GM19455 (cell line): ENCODE data around the gene MYZAP.

Source experiments
- ATAC-seq: cut with Tn5 transposase; IDR thresholded peaks from one replicate; pipeline ENCODE4 v1.9.1; 2021; ENCODE audit not compliant: unreplicated experiment

MYZAP gene, protein sequence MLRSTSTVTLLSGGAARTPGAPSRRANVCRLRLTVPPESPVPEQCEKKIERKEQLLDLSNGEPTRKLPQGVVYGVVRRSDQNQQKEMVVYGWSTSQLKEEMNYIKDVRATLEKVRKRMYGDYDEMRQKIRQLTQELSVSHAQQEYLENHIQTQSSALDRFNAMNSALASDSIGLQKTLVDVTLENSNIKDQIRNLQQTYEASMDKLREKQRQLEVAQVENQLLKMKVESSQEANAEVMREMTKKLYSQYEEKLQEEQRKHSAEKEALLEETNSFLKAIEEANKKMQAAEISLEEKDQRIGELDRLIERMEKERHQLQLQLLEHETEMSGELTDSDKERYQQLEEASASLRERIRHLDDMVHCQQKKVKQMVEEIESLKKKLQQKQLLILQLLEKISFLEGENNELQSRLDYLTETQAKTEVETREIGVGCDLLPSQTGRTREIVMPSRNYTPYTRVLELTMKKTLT

DNA sequence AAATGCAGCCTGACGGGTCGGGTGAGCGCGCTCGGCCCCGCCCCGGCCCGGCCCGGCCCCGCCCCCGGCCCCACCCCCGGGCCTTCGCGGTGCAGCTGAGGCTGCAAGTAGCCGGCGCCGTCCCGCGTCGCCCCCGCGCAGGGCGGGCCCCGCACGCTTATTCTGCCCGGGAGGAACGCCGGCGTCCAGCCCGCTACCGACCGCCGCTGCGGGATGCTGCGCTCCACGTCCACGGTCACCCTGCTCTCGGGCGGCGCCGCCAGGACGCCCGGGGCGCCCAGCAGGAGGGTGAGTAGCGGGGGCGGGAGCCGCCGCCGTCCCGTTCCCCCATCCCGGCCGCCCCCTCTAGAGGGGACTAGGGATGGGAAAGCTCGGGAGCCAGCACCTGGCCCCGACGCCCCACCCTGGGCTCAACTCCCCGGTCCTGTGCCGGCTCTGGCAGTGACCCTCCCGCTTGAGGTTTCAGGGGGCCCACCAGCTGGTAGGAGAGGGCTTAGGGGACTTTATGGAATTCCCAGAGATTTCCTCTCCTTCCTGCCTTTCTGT lies at the start of gene MYZAP:
Gene MYZAP (plus strand): TSS at position 83 of the 546 bp plus-strand sequence. CDS start 131 bp downstream, at position 214.
- ATAC-seq, result no peak

DNA sequence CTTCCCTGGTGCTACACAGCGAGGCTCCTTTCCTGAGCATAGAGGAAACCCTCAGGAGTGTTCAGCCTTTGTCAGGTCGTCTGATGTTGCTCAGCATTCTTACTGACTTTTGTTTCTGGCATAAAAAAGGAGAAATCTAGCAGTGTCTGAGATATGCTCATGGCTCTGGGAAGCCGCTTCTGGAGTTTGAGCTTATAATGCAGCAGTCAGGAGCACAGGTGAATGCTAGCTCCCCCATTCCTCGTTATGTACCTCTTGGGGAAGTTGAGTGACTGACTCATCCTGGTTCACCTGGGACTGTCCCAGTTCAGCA lies 49.2 kb upstream of the MYZAP start:
- no peak for ATAC-seq

DNA sequence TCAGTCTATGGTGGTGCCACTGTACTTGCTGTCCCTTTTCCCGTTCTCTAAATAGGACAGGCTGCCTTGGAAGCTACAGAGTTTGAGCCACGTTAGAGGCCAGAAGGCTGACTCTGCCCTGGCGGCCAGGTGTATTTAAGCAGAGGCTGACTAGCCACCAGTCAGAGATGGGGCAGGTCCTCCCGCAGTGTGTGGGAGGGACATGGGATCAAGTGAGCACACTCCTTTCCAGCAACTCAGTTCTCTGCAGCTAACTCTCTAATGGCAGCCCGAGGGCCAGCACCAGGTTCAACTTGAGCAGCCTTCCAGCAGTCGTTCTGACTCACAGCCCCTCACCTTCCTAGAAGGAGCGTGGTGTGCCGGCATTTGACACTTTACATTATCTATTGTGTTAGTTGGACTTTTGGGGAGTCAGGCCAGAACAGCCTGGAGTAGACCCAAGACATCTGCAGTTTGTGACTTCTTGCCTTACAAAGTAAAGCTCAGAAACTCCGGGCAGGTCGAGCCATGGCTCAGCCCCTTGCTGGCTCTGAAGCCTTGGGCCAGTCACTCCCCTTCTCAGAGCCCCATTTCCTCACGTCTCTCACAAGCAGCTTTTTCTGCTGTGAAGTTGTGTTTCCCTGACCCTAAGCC lies 46.7 kb upstream of the MYZAP start:
- ATAC-seq, result no peak

DNA sequence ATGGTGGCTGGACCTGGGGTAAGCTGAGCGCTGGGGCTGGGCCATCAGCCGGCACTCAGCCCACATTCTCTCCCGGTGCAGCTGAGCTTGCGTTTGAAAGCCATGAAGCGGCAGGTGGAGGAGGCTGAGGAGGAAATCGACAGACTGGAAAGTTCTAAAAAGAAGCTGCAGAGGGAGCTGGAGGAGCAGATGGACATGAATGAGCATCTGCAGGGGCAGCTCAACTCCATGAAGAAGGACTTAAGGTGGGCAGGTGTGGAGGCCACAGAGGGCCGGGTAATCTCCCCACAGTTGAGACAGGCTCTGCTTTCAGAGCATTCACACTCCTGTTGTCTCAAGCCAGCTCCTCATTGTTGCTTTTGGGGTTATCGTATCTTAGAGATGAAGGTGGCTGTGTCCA lies 45.7 kb upstream of the MYZAP start:
- ATAC-seq, result no peak

DNA sequence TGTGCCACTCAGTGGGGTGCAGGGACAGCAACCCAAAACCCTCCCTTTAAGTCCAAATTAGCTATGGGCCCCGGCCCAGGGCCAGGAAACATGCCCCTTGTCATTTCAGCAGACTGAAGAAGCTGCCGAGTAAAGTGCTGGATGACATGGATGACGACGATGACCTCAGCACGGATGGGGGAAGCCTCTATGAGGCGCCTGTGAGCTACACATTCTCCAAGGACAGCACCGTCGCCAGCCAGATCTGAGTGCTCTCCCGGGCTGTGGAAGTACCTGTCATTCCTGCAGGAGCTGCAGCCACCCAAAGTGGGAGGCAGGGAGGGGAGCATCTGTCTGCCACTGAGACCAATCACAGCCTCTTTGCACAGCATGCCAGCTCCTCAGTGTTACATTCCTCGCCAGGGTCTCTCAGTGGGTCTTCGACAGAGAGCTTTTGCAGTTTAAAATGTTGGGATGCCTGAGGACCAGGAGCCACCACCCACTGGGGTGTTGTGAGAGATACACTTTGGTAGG lies 44.4 kb upstream of the MYZAP start:
- no peak for ATAC-seq

DNA sequence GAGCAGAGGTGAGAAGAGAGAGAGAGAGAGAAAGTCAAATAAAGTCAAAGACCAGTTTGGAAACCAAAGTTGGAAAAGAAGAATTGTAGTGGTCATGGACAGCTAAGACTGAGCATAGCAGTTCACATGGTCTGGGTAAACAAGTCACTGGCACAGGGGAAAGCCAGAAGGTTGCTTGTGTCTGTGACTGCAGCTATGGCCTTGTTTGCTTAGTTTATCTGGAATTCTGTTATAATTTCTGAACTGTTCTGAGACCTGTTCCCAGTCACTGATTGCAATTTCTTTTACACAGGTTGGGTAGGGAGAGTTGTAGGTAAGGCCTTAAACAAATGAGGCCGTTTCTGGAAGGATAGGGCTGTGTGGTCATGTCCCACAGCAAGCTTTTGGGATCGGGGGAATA lies 43.4 kb upstream of the MYZAP start:
- ATAC-seq, result no peak

DNA sequence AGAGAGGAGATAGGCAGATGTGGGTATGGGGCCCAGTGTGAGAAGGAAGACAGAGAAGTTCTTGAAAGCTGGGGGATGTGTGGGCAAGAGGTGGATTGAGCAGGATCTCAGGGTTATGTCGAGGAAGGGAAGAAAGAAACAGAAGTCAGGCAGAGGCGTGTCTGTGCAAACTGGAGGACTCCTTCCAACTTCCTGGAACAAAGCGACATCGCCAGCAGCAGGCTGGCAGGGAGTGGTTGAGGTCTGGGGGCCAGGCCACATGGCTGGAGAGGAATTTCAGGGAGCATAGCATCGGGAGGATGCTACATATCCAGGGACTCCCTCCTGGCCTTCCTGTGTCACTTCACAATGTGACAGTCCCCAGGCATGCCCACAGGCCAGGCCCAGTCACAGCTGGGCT lies 42.9 kb upstream of the MYZAP start:
- no peak for ATAC-seq

DNA sequence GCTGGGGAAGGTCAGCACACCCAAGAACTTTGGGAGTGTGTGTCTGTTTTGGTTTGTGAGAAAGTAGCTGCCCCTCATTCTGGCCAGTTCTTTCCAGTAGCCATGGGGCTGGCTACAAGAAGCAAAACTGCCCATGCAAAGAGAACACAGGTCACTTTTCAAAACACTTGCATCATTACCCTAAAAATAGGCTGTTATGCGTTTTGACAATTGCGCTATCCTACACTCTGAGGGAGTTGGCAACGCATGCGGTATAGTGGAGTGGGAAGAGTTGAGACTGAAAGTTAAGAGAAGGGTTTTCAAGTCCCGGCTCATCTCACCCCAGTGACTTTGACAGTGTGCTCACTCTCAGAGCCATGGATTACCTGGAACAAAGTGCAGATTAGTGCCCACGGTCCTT lies 41.8 kb upstream of the MYZAP start:
- no peak for ATAC-seq

DNA sequence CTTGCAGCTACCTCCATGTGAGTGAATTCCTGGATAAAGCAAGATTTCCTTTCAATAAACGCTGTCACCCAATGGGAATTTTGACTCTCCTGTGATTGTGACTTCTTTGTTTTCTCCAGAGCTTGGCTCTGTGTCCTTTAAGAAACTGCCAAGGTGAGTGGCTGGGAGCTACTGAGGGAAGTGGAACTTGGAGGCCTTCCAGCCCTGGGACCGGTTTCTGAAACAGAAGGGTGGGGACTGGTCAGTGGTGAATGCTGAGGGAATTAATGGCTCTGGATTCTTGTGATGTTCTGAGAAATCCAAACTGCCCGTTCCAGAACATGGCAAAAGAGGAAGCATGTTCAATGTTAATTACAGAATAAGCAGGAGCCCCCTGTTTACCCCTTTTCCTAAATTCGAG lies 41.1 kb upstream of the MYZAP start:
- no peak for ATAC-seq

DNA sequence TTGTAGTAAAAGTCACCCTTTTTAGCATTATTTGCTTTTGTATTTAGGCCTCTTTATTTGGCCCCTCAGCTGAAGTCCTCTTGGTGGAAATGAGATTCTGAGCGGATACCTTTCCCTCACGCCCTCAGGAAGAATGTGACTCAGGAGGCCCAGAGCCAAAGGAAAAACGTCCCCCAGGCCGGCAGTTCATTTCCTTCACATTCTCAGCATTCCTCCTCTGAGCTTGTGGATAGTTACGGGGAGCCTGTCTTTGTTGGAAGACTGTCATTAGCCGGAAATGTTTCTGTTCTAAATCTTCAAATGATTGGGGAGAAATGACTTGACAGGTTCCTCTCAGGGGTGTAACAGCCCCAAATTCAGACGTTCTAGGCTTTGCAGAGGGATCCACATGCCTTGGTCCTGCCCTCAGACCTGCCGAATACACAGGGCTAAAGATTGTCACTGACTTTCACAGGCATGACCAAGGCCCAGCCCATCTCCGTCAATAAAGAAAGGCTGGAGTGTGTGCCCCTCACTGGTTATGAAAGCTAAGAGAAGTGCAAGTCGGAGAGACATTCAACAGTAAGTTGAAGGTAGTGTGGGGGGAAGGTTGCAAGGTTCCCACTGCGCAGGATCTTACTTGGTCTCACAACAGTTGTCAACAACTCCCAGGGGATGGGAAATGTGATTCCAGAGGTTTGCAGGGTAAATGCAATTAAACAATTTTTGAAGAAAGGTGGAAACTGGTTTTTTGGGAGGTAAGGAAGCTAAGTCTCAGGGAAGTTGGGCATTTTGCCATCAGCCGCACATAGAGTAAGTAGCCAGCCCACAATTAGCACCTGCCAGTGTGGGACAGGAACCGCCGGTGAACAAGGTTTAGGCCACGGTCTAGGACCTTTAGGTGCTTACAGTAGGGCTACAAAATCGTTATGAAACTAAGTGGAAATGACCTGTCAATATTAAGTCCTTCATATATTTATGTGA lies 39.7 kb upstream of the MYZAP start:
- ATAC-seq, result no peak

DNA sequence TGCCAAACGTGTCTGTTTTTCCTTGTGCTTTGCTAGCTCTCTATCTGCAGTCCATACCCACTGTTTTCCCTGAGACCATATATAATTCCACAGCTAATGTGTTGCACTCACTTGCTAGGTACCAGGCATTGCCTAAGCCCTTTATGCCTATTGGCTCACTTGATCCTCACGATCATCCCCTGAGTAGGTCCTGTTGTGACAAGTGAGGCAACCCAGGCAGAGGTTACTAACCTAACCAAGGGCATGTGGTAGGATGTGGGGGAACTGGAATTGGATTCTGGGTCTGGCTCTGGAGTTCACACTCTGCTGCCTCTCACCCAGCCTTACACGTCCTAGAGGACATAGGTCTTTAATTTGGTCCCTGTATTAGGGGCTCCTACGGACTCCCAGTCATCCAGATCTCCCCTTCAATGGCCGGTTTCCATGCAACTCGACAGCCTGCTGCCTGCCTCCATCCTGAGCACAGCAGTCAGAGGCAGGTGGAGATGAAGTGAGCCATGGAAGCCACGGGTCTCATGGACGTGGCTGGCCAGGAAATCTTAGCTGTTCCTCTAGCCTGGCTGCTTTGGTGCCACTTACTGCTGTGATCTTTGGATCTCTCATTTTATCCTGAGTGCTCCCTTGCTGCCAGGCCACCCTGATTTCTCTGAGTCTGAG lies 38.9 kb upstream of the MYZAP start:
- no peak for ATAC-seq

DNA sequence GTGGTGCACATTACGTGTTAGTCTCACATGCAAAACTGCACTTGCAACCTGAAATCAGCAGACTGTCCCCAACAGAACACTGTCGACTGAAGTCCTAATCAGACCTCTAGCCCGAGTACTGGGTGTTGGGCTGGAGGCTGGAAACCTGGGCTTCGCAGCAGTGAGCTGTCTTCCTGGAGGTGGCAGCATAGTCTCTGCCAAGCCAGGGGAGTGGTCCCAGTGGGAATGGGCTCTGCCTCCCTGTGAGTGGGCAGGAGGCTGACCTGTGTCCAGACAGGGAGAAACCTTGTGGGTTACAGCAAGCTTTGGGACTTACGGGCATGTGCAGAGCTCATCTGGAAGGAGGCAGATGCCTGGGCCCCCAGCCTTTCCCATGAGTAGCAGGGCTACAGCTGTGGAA lies 38.2 kb upstream of the MYZAP start:
- ATAC-seq, result no peak

DNA sequence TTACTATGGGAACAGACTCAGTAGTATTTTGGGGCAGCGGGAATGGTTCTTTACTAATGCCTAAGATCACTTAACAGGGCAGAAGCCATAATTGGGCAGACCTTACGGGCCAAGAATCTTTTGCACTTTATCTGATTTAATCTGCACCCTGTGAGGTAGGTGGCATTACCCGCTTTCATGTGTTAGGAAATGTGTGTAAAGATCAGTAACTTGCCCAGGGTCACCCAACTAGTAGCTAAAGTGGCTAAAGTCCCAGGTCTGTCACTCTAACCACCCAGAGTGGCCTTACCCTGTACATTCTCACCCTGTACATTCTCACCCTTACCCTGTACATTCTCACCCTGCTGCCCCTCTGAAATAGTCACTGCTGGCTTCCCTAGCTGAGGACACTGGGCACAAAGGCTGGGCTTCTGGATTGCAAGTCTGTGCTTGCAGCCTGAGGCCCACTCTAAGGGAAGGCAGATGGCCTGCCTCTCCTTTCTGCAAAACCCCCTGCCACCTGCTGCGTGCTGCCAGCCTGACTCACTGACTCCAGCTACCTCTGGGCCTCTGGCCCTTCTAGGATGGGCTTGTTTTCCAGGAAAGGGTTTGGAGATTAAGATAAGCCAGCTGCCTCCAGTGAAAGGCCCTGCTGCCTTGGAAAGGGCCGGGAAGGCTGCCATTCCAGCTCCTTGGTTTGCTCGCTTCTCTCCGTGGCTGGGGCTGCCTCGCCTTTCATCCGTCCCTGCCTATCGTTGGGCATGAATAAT lies 37.5 kb upstream of the MYZAP start:
- no peak for ATAC-seq

DNA sequence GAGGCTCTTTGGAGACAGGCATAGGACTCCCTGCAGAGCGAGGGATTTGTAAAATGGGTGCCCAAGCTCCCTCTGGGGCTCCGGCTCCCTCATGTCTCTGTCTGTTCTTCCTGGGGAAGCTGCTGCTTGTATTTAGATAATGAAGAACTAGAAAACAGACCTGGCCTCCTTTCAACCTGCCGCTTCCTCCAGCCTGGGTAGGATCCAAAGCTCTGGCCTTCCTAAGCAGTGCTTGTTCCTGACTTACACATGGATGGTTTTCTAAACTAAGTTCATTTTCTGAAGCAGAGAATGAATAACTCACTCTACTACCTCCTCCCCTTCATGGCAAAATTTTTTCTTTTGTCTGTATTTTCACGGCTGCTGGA lies 36.9 kb upstream of the MYZAP start:
- no peak for ATAC-seq

DNA sequence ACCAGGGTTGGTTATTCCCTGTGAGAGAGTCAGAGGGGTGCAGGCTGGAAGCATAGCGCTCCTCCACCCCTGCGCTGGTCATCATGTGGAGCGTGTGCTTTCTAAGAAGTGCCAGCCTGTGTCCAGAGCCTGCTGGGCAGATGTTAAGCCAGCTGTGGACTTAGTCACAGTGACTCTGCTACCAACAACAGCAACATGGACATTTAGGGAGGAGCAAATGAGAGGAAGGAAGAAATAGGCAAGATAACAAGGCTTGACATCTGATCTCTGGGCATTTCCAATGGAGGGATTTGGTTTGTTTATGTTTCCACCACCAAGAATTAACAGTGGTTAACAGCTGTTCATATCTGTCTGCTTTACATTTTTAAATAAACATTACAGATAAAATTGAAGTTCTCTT lies 36.4 kb upstream of the MYZAP start:
- no peak for ATAC-seq

DNA sequence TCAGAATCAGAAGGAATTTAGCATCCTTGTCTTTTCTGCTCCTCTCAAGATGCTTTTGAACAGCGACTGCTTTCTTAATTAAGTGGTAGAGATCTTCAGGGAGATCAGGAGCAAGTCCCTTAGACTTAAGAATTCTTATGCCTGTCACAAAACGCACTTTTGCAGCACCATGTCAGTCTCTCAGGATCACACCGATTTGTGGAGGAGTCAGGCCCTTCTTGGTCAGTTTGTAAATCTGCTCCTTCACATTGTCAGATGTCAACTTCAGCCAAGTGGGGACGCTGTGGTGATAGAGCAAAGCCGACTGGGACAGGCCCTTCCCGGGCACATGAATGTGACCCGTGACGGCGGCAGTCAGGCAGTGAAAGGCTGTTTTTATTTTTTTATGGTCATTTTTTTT lies 35.7 kb upstream of the MYZAP start:
- ATAC-seq, result no peak

DNA sequence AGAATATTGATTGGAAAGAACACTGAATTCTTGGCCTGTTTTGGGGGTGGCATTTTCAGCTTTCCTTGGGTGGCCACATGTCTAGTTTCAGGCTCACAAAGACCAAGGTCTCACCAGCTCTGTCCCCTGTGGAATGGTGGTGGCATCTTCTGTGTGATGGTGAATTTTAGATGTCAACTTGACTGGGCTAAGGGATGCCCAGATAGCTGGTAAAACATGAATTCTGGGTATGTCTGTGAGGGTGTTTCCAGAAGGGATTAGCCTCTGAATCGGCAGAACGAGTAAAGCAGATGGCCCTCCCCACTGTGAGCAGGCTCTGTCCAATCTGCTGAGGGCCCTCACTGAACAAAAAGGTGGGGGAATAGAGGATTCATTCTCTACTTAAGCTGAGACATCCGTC lies 34.4 kb upstream of the MYZAP start:
- ATAC-seq, result no peak

DNA sequence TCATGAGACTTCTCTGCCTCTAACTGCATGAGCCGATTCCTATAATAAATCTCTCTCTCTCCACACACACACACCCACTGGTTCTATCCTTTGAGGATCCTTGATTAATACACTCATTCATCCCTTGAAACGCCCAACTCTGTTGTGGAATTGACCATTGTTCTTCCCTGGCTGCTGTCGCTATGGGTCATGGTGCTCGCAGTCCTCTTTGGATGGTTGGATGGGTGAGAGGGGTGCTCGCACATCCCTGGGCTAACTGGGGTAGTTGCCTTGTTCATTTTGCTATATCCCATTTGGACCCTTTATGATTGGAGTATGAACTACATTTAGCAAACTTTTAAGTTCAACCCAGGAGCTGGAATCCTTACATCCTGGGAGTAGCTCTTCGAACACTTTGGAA lies 33.9 kb upstream of the MYZAP start:
- no peak for ATAC-seq

DNA sequence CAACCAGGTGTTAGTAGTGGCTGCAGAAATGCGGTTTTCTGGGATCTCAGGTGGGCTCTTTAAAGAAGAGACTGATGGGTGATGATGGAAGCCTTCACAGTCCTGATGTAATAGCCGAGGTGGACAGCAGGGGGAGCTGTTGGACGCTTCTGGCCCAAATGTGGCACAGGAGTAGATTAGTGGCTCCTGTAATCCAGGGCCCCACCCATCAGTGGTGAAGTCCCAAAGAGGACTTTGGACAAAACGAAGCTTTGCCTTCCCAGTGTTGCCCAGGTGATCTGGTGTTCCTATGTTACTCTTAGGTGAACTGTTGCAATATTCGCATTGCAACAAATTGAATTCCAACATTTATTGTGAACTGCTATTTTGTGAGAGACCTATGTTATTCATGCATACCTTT lies 31.8 kb upstream of the MYZAP start:
- no peak for ATAC-seq
